HepG2 (cell line): ENCODE results near the gene ENKUR.

Source experiments
- ARHGAP35 ChIP-seq: sonication (generic); formaldehyde crosslinking; IDR thresholded peaks from 2 replicates; pipeline ENCODE4 v1.9.0; 2022; ENCODE audit warnings: mild to moderate bottlenecking, inconsistent platforms, moderate library complexity, missing genetic modification reagents, borderline replicate concordance
- BHLHE40 ChIP-seq: IDR thresholded peaks from 2 replicates; pipeline ENCODE4 v1.6.1; 2011; ENCODE audit warnings: low read length, improper control_type of control experiment
- GTF2F1 ChIP-seq: fragments of 150-350 bp; IDR thresholded peaks from 2 replicates; pipeline ENCODE4 v1.6.1; 2014; ENCODE audit warnings: low read length
- KLF16 ChIP-seq, 2 experiments: sonication (generic) in 1 of 2; formaldehyde crosslinking in 1 of 2; IDR thresholded peaks; 2 replicates each; pipeline versions ENCODE4 v1.6.1 to v1.8.0; 2016 to 2023; ENCODE audit warnings: missing genetic modification reagents in 2 of 2, missing compliant biosample characterization in 1 of 2
- MXD4 ChIP-seq: IDR thresholded peaks from 2 replicates; pipeline ENCODE4 v1.6.1; 2016; ENCODE audit warnings: mild to moderate bottlenecking, missing biosample characterization, missing genetic modification reagents
- ZNF264 ChIP-seq: sonication (generic); formaldehyde crosslinking; IDR thresholded peaks from 2 replicates; pipeline ENCODE4 v1.4.0; 2020; ENCODE audit warnings: missing genetic modification reagents
- ZNF460 ChIP-seq: sonication (generic); formaldehyde crosslinking; IDR thresholded peaks from 2 replicates; pipeline ENCODE4 v1.5.1; 2020; ENCODE audit warnings: missing genetic modification reagents, mild to moderate bottlenecking, borderline replicate concordance
- ZNF577 ChIP-seq: sonication (generic); formaldehyde crosslinking; IDR thresholded peaks from 2 replicates; pipeline ENCODE4 v1.4.0; 2020; ENCODE audit warnings: mild to moderate bottlenecking, low read depth, missing genetic modification reagents, borderline replicate concordance
- ZSCAN20 ChIP-seq: sonication (generic); formaldehyde crosslinking; IDR thresholded peaks from 2 replicates; pipeline ENCODE4 v1.4.0; 2020; ENCODE audit warnings: missing genetic modification reagents, mild to moderate bottlenecking, borderline replicate concordance
- TF ChIP-seq, protein P1 (sequence below): sonication (generic); formaldehyde crosslinking; IDR thresholded peaks from 2 replicates; pipeline ENCODE4 v1.5.0; 2020; ENCODE audit warnings: mild to moderate bottlenecking, missing genetic modification reagents, moderate library complexity
- TF ChIP-seq, protein P2 (sequence below): sonication (generic); formaldehyde crosslinking; IDR thresholded peaks from 2 replicates; pipeline ENCODE4 v1.8.1; 2023; ENCODE audit warnings: missing genetic modification reagents, inconsistent platforms, borderline replicate concordance
- TF ChIP-seq, protein P3 (sequence below): sonication (generic); formaldehyde crosslinking; IDR thresholded peaks from 2 replicates; pipeline ENCODE4 v1.5.1; 2020; ENCODE audit warnings: missing genetic modification reagents, mild to moderate bottlenecking, borderline replicate concordance

DNA sequence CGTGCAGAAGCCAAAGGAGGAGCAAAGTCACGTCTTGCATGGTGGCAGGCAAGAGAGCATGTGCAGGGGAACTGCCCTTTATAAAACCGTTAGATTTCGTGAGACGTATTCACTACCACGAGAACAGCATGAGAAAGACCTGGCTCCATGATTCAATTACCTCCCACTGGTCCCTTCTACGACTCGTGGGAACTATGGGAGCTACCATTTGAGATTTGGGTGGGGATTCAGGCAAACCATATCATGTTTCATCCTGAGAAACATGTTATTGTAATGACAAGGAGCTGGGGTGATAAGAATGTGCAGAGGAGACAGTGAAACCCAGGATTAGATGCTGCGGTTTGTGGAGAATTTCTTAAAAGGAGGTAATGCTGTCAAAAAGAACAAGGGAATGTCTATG lies 34.4 kb upstream of the ENKUR start:
- TF ChIP-seq ZSCAN20 (CRISPR knock-in tag), result no peak
- no peak for TF ChIP-seq MXD4 (CRISPR knock-in tag)
- no peak for TF ChIP-seq KLF16 (CRISPR knock-in tag; IDR thresholded peaks at IDR 0.05)
- TF ChIP-seq GTF2F1, result no peak
- no peak for TF ChIP-seq ZNF577 (CRISPR knock-in tag)
- no peak for TF ChIP-seq BHLHE40
- TF ChIP-seq ZNF460 (CRISPR knock-in tag), result no peak
- TF ChIP-seq ARHGAP35 (CRISPR knock-in tag), result no peak
- TF ChIP-seq ZNF264, result no peak
- TF ChIP-seq, protein P1, sequence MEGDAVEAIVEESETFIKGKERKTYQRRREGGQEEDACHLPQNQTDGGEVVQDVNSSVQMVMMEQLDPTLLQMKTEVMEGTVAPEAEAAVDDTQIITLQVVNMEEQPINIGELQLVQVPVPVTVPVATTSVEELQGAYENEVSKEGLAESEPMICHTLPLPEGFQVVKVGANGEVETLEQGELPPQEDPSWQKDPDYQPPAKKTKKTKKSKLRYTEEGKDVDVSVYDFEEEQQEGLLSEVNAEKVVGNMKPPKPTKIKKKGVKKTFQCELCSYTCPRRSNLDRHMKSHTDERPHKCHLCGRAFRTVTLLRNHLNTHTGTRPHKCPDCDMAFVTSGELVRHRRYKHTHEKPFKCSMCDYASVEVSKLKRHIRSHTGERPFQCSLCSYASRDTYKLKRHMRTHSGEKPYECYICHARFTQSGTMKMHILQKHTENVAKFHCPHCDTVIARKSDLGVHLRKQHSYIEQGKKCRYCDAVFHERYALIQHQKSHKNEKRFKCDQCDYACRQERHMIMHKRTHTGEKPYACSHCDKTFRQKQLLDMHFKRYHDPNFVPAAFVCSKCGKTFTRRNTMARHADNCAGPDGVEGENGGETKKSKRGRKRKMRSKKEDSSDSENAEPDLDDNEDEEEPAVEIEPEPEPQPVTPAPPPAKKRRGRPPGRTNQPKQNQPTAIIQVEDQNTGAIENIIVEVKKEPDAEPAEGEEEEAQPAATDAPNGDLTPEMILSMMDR (CRISPR knock-in tag), result no peak
- TF ChIP-seq, protein P2, sequence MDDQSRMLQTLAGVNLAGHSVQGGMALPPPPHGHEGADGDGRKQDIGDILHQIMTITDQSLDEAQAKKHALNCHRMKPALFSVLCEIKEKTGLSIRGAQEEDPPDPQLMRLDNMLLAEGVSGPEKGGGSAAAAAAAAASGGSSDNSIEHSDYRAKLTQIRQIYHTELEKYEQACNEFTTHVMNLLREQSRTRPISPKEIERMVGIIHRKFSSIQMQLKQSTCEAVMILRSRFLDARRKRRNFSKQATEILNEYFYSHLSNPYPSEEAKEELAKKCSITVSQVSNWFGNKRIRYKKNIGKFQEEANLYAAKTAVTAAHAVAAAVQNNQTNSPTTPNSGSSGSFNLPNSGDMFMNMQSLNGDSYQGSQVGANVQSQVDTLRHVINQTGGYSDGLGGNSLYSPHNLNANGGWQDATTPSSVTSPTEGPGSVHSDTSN (CRISPR knock-in tag), result no peak
- TF ChIP-seq, protein P3, sequence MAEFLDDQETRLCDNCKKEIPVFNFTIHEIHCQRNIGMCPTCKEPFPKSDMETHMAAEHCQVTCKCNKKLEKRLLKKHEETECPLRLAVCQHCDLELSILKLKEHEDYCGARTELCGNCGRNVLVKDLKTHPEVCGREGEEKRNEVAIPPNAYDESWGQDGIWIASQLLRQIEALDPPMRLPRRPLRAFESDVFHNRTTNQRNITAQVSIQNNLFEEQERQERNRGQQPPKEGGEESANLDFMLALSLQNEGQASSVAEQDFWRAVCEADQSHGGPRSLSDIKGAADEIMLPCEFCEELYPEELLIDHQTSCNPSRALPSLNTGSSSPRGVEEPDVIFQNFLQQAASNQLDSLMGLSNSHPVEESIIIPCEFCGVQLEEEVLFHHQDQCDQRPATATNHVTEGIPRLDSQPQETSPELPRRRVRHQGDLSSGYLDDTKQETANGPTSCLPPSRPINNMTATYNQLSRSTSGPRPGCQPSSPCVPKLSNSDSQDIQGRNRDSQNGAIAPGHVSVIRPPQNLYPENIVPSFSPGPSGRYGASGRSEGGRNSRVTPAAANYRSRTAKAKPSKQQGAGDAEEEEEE (CRISPR knock-in tag), result no peak
